NCI-H2081 treated with DMSO at 0.1 percent for 48 hours (cell line): Measurements from ENCODE around the gene HSPG2.
"Not testable (repeated sequence)": the region's sequence is repeated elsewhere in the genome, so short reads cannot be mapped to it uniquely, and the experiment has no call there.

Experiments used
- DNase-seq: peaks from one replicate; lab custom pipeline; 2025; lab: John Stamatoyannopoulos, UW

The HSPG2 gene

GRCh38 chr1:21912038-21912758 lies 24.9 kb downstream of the HSPG2 start:
- no peak for DNase-seq

- DNase-seq: no peak
These were observed 25.7 kb downstream of the HSPG2 start for GRCh38 chr1:21911205-21912001.

- no peak for DNase-seq
These were observed 26.4 kb downstream of the HSPG2 start for GRCh38 chr1:21910558-21911204.

GRCh38 chr1:21909787-21910503 lies 27.2 kb downstream of the HSPG2 start:
- no peak for DNase-seq

GRCh38 chr1:21909286-21909759 lies 27.8 kb downstream of the HSPG2 start:
- DNase-seq: no peak

- not testable (repeated sequence) for DNase-seq
These were observed 29.2 kb downstream of the HSPG2 start for GRCh38 chr1:21907737-21908534.

- DNase-seq: no peak
These were observed 30.1 kb downstream of the HSPG2 start for GRCh38 chr1:21907079-21907418.

- no peak for DNase-seq
These were observed 30.7 kb downstream of the HSPG2 start for GRCh38 chr1:21906173-21907078.

GRCh38 chr1:21904704-21905520 lies 32.2 kb downstream of the HSPG2 start:
- DNase-seq: no peak

- DNase-seq: no peak
These were observed 32.7 kb downstream of the HSPG2 start for GRCh38 chr1:21904454-21904703.

GRCh38 chr1:21903638-21904453 lies 33.3 kb downstream of the HSPG2 start:
- DNase-seq: no peak

- DNase-seq: no peak
These were observed 34.8 kb downstream of the HSPG2 start for GRCh38 chr1:21902026-21903012.

- no peak for DNase-seq
These were observed 35.6 kb downstream of the HSPG2 start for GRCh38 chr1:21901473-21901847.

- DNase-seq: no peak
These were observed 36.2 kb downstream of the HSPG2 start for GRCh38 chr1:21900766-21901472.

- DNase-seq: no peak
These were observed 37.1 kb downstream of the HSPG2 start for GRCh38 chr1:21899987-21900386.

GRCh38 chr1:21899267-21899810 lies 37.8 kb downstream of the HSPG2 start:
- no peak for DNase-seq
